ENCODE data around the gene FAM217A.
"Not testable (repeated sequence)": the region's sequence is repeated elsewhere in the genome, so short reads cannot be mapped to it uniquely, and the experiment has no call there.

Gene FAM217A

DNA sequence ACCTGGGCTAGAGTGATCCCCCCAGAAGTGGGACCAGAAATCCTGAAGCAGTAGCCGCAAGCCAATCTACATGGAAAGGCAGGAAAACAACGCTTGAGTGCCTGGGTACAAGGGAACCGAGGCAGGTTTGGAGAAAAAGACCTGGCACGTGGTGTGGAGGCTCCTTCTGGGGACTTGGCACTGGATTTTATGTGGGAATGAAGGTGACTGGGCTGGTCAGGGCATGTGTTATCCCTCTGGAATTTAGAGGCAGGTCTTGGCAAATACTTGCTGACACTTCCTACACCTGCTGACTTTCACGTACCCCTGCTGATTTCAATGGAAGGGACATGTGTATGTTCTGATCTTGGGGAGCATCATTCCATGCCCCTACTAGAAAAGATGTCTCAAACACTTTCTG lies 25.0 kb upstream of the FAM217A start:
- H3K4me3 ChIP-seq (ENCODE audit: low read depth, low read length), result no peak overlapping the region
- TF ChIP-seq, protein P1, sequence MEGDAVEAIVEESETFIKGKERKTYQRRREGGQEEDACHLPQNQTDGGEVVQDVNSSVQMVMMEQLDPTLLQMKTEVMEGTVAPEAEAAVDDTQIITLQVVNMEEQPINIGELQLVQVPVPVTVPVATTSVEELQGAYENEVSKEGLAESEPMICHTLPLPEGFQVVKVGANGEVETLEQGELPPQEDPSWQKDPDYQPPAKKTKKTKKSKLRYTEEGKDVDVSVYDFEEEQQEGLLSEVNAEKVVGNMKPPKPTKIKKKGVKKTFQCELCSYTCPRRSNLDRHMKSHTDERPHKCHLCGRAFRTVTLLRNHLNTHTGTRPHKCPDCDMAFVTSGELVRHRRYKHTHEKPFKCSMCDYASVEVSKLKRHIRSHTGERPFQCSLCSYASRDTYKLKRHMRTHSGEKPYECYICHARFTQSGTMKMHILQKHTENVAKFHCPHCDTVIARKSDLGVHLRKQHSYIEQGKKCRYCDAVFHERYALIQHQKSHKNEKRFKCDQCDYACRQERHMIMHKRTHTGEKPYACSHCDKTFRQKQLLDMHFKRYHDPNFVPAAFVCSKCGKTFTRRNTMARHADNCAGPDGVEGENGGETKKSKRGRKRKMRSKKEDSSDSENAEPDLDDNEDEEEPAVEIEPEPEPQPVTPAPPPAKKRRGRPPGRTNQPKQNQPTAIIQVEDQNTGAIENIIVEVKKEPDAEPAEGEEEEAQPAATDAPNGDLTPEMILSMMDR (IDR thresholded peaks at IDR 0.05; ENCODE audit: borderline replicate concordance, insufficient read depth, low read depth, low read length), result no peak

- TF ChIP-seq, protein P1 (IDR thresholded peaks at IDR 0.05; ENCODE audit: borderline replicate concordance, insufficient read depth, low read depth, low read length), result no peak
- H3K4me3 ChIP-seq (ENCODE audit: low read depth, low read length), result no peak overlapping the region
These were observed 23.8 kb upstream of the FAM217A start for GRCh38 chr6:4102687-4103244.

GRCh38 chr6:4101298-4101697 lies 22.4 kb upstream of the FAM217A start:
- H3K4me3 ChIP-seq (ENCODE audit: low read depth, low read length), result no peak overlapping the region

DNA sequence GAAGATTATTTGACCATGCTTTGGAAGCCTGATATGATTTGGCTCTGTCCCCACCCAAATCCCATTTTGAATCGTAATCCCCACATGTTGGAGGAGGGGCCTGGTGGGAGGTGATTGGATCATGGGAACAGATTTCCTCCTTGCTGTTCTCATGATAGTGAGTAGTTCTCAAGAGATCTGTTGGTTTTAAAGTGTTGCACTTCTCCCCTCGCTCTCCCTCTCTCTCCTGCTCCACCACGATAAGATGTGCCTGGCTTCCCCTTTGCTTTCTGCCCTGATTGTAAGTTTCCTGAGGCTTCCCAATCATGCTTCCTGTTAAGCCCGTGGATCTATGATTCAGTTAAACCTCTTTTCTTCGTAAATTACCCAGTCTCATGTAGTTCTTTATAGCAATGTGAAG lies 21.7 kb upstream of the FAM217A start:
- no peak overlapping the region for H3K4me3 ChIP-seq (ENCODE audit: low read depth, low read length)
- TF ChIP-seq, protein P1 (IDR thresholded peaks at IDR 0.05; ENCODE audit: borderline replicate concordance, insufficient read depth, low read depth, low read length), result no peak

More at GRCh38 chr6:4101298-4101697, 22.4 kb upstream of the FAM217A start:
- TF ChIP-seq, protein P1 (IDR thresholded peaks at IDR 0.05; ENCODE audit: borderline replicate concordance, insufficient read depth, low read depth, low read length), result no peak

DNA sequence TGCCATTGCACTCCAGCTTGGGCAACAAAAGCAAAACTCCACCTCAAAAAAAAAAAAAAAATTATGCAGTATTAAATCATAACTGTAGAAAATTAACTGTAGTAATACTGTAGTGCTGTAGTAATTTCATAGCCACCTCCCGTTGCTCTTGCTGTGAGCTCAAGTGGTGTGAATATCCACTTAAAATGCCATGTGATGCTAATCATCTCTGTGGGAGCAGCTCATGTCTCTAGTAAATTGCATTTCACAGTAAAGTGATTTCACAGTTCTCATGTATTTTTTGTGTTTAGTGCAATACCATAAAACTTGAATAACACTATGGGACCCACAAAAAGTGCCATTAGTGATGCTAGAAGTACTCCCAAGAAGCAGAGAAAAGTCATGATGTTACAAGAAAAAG lies 14.4 kb upstream of the FAM217A start:
- TF ChIP-seq, protein P1 (IDR thresholded peaks at IDR 0.05; ENCODE audit: borderline replicate concordance, insufficient read depth, low read depth, low read length), result no peak
- no peak overlapping the region for H3K4me3 ChIP-seq (ENCODE audit: low read depth, low read length)

DNA sequence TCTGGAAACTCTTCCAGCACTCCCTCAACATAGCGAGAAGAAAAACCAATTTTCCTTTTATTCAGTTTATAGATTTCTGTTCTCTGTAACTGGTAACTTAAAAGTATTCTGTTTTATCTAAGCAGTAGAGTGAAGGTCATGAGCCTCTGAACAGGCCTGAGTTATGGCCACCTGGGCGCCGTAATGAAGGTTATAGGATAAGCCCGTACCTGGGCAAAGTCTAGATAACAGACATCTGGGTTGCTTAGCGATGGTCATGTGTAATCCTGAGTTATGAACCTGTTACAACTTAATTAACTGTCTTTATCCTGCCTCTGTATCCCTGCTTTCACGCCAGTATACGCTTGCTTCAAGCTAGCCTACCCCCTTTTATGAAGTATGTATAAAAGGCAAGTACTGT lies 13.0 kb upstream of the FAM217A start:
- TF ChIP-seq, protein P1 (IDR thresholded peaks at IDR 0.05; ENCODE audit: borderline replicate concordance, insufficient read depth, low read depth, low read length), result no peak
- H3K4me3 ChIP-seq (ENCODE audit: low read depth, low read length), result no peak overlapping the region

DNA sequence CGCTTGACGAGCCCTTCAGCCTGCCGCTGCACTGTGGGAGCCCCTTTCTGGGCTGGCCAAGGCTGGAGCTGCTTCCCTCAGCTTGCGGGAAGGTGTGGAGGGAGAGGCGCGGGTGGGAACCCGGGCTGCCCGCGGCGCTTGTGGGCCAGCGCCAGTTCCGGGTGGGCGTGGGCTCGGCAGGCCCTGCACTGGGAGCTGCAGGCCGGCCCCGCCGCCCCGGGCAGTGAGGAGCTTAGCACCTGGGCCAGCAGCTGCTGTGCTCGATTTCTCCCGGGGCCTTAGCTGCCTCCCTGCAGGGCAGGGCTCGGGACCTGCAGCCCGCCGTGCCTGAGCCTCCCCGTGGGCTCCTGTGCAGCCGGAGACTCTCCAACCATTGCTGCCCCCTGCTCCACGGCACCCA lies 11.1 kb upstream of the FAM217A start:
- H3K4me3 ChIP-seq (ENCODE audit: low read depth, low read length), result not testable (repeated sequence)

GRCh38 chr6:4088704-4089103 lies 9.8 kb upstream of the FAM217A start:
- H3K4me3 ChIP-seq (ENCODE audit: low read depth, low read length), result no peak overlapping the region
- TF ChIP-seq, protein P1 (IDR thresholded peaks at IDR 0.05; ENCODE audit: borderline replicate concordance, insufficient read depth, low read depth, low read length), result no peak

All from GM12875 (cell line).